Hepatocyte (in vitro differentiated cells): Measurements from ENCODE around the gene FAM135A.

ENCODE experiments used
- EZH2 ChIP-seq: fragments of 200-600 bp; sonication (generic); IDR thresholded peaks from 2 replicates; pipeline ENCODE4 v1.6.1; 2016; ENCODE audit warnings: antibody characterized with exemption, mild to moderate bottlenecking, borderline replicate concordance
- TF ChIP-seq, protein P1 (sequence below): fragments of 200-600 bp; sonication (generic); IDR thresholded peaks from 2 replicates; pipeline ENCODE4 v1.5.1; 2016; ENCODE audit warnings: antibody characterized with exemption, mild to moderate bottlenecking; ENCODE audit not compliant: poor library complexity

DNA sequence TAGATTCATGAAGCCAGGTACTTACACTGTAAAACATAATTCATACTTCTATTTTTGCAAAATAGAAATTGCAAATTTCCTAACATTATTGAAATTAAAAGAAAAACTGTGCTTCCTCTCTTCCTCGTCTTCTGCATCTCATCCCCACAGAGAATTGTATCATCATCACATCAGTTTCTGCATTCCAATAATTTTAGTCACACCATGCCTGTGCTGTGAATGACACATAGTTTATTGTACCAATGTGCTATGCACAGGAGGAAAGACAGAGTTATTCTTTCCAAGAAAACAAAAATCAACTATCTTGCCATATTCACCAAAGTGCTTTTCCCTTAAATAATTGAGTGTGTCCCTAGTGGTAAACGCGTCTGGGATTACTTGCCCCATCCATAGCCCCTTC is 38.1 kb upstream of the FAM135A start:
- TF ChIP-seq, protein P1, sequence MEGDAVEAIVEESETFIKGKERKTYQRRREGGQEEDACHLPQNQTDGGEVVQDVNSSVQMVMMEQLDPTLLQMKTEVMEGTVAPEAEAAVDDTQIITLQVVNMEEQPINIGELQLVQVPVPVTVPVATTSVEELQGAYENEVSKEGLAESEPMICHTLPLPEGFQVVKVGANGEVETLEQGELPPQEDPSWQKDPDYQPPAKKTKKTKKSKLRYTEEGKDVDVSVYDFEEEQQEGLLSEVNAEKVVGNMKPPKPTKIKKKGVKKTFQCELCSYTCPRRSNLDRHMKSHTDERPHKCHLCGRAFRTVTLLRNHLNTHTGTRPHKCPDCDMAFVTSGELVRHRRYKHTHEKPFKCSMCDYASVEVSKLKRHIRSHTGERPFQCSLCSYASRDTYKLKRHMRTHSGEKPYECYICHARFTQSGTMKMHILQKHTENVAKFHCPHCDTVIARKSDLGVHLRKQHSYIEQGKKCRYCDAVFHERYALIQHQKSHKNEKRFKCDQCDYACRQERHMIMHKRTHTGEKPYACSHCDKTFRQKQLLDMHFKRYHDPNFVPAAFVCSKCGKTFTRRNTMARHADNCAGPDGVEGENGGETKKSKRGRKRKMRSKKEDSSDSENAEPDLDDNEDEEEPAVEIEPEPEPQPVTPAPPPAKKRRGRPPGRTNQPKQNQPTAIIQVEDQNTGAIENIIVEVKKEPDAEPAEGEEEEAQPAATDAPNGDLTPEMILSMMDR: no peak
- TF ChIP-seq EZH2: no peak
